HG03442 (cell line): ENCODE data around the gene C11orf68.

Source experiments
- ATAC-seq: cut with Tn5 transposase; IDR thresholded peaks from one replicate; pipeline ENCODE4 v1.9.1; 2021; ENCODE audit warnings: mild to moderate bottlenecking, moderate library complexity; ENCODE audit not compliant: unreplicated experiment

Gene C11orf68

DNA sequence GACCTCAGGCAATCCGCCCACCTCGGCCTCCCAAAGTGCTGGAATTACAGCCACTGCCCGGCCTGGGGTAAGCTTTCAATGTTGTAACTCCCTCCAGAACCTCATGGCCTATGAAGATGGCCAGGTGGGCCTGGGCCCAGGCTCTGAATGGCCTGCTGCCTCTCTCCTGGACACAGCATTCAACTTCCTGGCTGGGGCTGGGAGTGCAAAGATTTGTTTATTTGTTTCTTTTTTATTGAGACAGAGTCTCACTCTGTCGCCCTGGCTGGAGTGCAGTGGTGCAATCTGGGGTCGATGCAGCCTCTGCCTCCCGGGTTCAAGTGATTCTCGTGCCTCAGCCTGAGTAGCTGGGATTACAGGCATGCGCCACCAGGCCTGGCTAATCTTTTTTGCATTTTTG is 25.9 kb upstream of the C11orf68 start:
- ATAC-seq, result no peak

DNA sequence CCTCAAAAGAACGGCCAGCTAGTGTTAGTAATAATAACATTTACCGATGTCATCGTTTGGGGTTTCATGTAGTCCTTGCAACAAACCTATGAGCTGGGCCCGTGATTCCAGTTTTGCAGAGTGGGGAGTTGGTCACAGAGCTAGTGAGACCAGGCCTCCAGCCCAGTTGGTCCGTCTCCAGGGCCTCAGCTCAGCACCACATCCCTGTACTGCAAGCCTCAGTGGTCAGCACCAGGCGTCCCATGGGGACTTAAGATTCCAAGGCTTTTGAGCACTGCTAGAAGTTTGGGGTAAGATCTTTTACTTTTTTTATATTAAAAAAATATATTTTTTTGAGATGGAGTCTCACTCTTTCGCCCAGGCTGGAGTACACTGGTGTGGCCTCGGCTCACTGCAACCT is 25.3 kb upstream of the C11orf68 start:
- ATAC-seq, result no peak

DNA sequence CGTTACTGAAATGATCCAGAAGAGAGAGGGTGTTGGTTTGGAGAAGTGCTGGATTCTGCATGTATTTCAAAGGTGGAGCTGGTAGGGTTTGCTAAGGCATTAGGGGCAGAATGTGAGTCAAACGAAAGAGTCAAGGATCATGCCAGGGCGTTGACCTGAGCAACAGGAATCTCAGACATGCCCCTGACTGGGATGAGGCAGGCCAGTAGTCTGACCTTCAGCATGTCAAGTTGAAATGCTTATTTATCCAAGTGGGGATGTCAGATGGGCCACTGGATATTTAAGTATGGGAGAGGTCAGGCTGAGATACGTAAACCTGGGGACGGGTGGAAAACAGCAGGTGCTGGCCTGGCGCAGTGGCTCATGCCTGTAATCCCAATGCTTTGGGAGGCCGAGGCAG is 23.7 kb upstream of the C11orf68 start:
- ATAC-seq, result no peak

DNA sequence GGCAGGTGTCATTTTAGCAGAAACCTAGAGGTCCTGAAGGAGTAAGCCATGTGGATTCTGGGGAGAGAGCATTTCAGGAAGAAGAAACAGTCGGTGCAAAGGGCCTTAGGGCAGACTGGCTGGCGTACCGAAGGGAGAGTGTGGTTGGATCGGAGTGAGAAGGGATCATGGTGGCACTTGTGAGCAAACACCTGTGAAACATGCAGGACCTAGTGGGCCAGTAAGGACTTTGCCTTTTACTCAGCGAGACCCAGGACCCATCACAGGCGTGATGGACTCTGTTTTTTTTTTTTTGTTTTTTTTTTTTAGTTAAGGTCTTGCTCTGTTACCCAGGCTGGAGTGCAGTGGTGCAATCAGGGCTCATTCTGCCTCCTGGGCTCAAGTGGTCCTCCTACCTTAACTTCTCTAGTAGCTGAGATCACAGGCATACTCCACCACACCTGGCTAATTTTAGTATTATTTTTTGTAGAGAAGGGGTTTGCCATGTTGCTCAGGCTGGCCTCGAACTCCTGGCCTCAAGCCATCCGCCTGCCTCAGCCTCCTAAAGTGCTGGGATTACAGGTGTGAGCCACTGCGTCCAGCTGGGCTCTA is 23.0 kb upstream of the C11orf68 start:
- ATAC-seq, result no peak

DNA sequence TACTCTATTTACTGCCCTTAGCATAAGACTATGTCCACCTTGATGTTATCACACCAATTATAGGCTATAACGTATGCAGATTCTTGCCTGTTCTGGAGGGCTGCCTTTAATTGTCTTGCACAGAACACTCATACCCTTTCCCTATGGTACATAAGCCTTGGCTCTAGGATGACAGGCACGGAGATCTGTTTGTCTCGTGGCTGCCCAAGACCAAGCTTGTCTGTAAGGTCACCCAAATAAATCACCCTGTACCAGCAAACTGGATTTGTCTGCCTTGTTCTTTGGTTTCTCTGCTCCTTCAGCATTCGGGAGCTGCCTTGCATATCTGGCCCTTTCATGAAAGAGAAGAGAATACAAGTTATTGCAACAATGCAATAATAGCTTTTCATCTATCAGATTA is 18.9 kb upstream of the C11orf68 start:
- no peak for ATAC-seq

DNA sequence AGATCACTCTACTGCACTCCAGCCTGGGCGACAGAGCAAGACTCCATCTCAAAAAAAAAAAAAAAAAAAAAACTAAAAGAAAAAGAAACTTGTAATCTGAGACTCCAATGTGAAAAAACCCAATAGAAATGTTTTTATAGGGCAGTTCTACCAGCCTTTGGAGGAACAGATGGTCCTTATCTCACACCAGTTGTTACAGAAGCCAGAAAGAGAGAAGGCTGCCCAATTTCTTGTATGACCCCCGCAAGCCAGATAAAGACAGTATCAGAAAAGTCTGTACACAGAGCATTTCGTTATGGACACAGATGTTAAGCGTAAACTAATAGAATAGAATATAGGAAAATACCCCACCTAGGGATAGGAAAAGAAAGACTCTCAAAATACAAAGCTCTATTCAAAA is 15.2 kb upstream of the C11orf68 start:
- no peak for ATAC-seq

DNA sequence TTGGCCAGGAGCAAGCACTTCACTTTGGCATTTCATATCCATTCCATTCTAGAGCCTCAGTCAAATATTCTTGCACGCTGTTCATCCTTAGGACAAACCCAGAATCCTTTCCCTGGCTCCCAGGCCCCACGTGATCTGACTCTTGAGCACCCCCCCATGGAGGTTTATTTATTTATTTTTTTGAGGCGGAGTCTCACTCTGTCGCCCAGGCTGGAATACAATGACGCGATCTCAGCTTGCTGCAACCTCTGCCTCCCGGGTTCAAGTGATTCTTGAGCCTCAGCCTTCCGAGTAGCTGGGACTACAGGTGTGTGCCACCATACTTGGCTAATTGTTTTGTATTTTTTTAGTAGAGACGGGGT is 13.7 kb upstream of the C11orf68 start:
- no peak for ATAC-seq

DNA sequence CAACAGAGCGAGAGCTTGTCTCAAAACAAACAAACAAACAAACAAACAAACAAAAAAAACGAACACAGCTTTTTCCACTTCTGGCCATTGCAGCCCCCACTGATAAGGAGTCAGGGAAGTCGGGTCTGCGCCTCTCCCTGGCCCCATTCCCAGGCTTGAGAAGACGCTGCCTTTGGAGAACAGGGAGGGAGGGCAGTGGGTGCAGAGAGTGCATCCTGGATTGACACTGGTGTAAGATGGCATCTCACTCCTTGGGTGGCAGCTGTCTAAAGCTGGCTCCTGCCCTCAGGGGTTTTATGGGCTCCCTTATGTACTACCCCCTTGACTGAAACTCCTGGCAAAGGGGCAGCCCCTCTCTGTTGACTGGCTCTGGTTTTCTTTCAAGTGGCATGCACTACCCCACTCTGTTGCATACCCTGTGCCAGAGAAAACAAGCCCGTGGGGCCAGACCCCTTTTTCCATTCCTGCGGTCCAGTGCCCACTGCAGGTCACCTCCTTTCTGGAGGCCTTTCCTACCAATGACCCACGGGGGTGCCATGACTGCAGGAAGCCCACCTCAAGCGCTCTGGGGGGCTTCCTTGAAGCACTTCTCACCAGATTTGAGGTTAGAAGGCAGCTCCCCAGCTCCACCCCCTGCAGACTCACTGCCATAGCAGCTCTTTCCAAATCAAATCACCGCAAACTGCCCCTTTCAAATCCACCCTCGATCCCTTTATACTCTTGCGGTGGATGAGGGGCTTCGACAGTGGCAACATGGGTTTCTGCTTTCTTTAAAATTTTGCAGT is 13.1 kb upstream of the C11orf68 start:
- ATAC-seq, result no peak

DNA sequence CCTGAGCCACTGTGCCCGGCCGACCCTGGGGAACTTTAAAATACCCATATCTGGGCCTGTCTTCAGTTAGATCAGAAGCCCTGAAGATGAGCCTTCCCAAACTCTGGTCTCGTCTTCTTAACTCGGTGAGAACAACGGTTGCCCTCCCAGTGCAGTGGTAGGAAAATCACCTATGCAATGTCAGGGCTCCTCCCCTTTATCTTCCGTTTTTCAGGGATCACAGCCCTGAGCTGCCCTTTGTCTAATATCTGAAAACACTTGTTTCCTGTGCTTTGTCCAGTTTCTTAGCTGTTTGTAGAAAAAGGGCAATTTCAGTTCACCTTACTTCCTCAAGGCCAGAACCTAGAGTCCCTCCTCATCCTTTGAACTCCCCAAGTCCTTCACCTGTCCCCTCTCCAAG is 9.8 kb upstream of the C11orf68 start:
- no peak for ATAC-seq

DNA sequence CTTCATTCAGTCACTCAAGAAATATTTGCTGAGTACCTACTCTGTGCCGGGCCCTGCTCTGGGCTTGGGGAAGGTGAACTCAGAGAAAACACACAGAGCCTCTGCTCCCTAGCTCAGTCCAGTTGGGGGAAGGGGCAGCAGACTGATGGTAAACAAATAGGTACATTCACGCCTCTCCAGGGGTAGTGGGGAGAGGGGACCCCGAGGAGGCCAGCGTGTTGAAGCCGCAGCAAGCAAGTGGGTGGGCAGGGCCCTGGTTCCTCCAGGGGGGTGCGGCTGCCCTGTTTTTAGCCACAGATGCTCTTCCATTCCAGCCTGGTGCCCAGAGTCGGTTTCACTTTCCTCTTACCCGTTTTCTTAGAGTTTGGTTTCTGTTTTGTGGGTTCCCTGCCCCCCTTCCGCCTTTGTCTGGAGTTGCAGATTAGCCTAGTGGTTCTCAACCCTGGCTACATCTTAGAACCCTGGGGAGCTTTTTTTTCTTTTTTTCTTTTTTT is 9.1 kb upstream of the C11orf68 start:
- no peak for ATAC-seq

DNA sequence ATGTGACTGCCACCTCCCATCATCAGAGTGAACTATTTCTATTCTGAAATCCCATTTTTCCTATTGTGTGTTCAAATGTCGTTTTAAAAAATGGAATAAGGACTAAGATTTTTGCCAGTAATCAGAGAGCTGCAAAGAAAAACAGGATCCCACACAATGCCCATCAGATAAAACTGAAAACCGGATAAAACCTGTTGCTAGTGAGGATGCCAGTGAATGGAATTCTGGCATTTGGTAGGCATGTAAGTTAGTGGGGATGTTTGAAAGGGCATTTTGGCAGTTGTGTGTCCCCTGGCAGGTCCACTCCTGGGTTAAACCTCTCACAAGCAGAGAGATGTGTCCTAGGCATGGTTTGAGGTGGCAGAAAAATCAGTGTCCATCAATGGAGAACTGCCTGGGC is 6.5 kb upstream of the C11orf68 start:
- ATAC-seq, result no peak

DNA sequence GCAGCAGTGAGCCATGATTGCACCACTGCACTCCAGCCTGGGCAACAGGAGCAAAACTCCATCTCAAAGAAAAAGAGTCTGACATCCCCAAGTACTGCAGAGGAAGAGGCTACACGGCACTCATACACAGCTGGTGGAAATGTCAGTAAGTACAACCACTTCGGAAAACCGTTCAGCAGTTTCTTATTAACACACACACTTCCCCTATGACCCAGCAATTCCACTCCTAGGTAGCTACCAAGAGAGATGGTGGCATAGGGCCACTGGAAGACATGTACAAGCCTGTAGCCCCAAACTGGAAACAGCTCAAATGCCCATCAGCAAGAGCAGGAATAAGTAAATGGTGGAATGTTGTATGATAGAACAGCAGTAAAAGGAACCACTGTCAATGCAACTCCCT is 3.7 kb upstream of the C11orf68 start:
- no peak for ATAC-seq

DNA sequence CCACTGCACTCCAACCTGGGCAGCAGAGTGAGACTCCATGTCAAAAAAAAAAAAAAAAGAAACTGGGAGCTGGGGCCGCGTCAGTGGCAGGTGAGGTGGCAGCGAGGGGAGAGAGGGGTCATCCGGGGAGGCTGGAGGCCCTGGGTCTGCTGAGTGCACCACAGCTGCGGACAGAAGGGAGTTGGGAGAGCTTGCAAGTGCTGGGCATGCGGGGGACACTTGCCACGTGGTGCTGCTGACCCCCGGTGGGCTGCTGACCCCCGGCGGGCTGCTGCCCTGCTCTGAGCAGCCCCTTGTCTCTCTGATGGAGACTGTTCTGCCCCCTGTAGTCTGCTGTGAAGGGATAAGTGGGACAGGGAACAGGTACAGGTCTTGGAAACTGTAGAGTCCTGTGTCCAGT is 3.0 kb upstream of the C11orf68 start:
- ATAC-seq, result no peak

DNA sequence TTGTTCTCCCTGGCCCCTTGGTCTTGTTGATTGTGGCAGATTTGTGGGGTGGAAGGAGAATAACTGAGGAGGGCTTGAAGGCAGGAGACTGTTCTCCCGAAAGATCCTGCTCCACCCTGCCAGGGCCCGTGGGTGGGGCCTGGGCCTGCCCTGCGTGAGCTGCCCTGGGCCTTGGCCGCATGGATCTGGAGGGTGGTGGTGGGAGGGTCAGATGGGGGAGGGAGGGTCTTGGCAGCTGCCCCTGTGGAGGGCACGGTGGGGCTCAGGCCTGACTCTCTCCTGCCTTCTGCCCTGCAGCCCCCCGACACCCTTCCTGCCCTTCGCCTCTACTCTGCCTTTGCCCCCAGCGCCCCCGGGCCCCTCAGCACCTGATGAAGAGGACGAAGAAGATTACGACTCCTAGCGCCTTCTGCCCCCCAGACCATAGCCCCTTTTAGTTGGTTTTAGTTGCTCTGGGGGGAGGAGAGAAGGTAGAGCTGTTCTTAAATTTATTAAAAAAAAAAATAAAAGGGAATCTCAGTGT is 2.2 kb upstream of the C11orf68 start:
- no peak for ATAC-seq

DNA sequence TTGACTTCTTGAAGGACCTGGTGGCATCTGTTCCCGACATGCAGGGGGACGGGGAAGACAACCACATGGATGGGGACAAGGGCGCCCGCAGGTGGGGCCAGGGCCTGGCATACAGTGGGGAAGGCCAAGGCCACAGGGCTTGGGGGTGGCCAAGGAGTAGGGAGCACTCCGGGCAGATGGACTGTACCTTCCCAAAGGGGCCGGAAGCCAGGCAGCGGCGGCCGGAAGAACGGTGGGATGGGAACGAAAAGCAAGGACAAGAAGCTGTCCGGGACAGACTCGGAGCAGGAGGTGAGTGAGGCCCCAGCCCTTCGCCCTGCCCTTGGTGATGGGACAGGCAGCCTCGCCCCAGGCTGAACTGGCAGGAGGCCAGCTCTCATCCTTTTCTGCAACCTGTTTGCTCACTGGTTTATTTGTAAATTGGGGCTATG is 1.5 kb upstream of the C11orf68 start:
- no peak for ATAC-seq

DNA sequence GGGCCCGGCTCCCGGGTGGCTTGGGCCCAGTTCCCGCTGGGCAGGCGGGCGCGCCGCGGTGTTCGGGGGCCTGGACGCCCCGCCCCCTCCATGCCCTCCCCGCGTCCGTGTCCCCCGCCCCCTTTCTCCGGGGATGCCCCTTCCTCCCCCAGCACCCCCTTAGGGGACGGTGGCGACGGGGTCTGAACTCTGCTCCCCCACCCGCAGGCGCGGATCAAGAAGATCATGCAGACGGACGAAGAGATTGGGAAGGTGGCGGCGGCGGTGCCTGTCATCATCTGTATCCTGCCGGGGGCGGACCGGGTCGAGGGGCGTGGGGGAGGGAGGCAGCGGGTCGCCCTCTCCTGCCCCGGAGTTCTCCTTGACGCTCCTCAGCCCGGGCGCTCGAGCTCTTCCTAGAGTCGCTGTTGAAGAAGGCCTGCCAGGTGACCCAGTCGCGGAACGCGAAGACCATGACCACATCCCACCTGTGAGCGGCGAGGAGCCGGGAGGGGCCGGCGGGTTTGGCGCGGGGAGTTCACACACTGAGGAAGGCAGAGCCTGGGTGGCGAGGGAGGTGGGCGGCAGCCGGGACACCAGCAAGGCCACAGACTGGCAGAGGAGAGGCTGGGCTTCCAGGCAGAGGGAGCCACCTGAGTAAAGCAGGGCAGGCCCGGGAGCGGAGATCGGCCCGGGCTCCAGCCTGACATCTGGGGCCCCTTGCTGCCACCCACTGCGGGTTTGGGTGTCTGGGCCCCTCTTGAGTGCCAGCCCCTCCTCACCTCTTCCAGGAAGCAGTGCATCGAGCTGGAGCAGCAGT is 910 bp upstream of the C11orf68 start:
- peak; percentile 44 for ATAC-seq

DNA sequence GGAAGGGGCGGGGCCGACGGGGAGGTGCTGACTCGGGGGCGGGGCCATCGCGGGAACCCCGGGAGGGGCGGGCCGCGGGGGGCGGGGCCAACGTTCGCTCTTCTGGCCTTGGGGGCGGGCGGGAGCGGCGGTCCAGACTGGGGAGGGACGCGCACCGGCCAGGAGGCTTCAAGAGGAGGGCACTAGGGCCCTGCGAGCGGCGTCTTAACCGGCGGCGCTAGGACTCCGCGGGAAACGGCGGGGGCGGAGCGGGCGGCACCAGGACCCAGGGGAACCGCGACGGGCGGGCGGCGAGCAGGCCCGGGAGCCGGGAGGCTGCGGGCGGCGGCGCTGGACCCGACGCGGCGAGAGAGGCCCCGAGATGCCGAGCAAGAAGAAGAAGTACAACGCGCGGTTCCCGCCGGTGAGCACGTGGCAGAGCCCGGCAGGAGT is 295 bp upstream of the C11orf68 start, which contains the start of gene DRAP1:
Gene DRAP1, plus strand, starts transcription at position 286 of the 432 bp plus-strand sequence. Its CDS starts 76 bp downstream, at position 362.
- ATAC-seq, result peak; percentile 79

DNA sequence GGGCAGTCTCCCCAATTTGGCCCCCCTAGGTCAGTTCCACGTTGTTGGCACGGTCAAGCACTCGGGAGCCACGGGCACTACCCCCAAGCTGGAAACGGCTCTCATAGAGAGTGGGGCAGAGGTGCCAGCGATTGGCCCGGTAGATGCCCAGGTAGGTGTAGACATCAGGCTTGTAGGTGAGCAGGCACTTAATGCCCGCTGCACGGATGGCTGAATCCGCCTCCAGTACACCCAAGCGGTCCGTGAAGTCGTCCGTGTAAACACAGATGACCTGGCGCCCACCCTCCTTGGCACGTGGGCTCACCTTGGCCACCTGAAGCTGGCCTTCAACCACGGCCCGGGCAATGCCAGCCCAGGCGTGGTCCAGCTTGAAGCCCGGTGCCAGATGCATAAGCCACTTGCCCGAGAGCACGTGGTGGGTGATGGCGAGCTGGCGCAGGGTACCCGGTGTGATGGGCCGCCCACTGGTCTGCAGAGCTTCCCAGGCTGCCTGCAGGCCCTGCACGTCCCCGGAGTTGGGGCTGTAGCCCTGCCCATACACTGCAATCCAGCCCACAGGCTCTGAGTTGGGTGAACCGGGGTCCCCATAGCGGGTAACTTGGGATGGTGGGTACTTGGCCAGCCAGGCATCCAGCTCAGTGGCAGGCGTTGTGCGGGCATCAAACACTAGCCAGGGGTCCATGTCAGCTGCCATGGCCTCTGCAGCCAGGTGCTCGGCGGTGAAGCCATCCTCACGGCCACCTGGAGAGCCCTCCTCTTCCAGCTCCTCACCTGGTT is 1.2 kb downstream of the C11orf68 start:
- no peak for ATAC-seq

DNA sequence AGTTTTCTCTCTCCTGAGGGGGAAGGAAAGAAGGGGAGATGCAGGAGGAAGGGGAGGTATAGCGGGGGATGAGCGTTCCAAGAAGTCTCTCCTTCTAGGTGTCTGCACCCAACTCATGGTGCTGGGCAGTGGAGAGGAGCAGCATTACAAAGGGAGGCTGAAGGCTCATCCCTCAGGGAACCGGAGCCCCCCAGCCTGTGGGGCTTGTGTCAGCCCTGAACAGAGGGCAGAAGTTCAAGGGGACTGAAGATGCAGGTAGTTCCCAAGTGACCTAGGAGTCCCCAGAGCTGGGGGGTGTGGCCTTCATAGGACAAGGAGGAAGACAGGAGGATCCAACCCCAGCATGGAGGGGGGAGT is 1.8 kb downstream of the C11orf68 start:
- no peak for ATAC-seq

DNA sequence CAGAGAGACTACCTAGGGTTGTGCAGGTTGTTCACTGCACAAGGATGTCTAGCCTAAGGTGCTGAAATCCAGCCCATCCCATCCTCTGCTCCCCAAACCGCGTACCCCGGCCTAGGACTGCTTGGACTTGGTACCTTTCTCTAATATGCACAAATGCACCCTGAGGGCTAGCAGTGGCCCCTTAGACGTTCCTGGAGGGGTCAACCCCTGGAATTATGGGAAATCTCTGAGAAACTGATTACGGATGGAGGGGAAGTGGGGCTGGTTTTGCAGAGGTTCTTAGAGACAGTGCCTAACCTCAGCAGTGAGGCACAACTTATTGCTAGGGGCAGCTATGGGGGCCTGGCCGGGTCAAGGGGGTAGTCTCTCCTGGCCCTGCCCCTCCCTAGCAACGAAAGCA is 2.5 kb downstream of the C11orf68 start:
- ATAC-seq, result no peak

DNA sequence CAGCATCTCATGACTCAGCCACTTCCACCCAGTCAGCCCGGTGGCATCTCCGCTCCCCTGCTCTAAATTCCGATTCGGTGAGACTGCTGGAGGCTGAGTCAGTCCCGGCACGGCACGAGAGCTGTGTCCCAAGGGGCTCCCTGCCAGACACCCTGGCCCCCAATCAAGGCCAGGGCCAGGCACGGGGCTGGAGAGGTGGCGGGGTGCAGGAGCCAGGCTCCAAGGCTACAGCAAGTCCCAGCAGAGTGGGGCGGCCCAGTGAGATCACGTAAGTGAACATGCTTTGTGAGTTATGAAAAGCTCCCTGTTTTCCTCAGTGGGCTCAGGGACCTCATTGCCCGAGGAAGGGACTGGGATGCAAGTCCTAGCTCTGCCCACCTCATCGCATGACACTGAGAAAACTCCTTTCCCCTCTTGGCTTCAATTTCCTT is 3.0 kb downstream of the C11orf68 start:
- no peak for ATAC-seq
